Stimulated activated CD8-positive, alpha-beta memory T cell treated with anti-CD3 and anti-CD28 coated beads, Interleukin-2, amount 100 ng/mL, for 48 hours (primary cell): ENCODE results near the gene S100A2.
"Not testable (repeated sequence)": the region's sequence is repeated elsewhere in the genome, so short reads cannot be mapped to it uniquely, and the experiment has no call there.

Experiments
- DNase-seq, 2 donors: peaks; one replicate each; pipeline ENCODE4 v3.0.0-alpha.2; 2020; ENCODE audit warnings: low read depth in 2 of 2

S100A2 gene

GRCh38 chr1:153563991-153564390 lies 1.7 kb downstream of the S100A2 start:
- no peak for DNase-seq

GRCh38 chr1:153563483-153563901 lies 2.2 kb downstream of the S100A2 start:
- DNase-seq = no peak

DNA sequence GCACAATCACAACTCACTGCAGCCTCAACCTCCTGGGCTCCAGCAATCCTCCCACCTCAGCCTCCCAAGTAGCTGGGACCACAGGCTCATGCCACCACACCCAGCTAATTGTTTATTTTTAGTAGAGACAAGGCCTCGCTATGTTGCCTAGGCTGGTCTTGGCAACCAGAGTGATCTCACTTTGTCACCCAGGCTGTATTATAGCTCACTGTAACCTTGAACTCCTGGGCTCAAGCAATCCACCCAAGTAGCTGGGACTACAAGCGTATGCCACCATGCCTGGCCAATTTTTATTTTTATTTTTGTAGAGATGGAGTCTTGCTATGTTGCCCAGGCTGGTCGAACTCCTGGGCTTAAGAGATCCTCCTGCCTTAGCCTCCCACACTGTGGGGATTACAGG lies 3.6 kb downstream of the S100A2 start:
- not testable (repeated sequence) for DNase-seq

GRCh38 chr1:153561466-153561985 lies 4.1 kb downstream of the S100A2 start:
- no peak for DNase-seq

DNA sequence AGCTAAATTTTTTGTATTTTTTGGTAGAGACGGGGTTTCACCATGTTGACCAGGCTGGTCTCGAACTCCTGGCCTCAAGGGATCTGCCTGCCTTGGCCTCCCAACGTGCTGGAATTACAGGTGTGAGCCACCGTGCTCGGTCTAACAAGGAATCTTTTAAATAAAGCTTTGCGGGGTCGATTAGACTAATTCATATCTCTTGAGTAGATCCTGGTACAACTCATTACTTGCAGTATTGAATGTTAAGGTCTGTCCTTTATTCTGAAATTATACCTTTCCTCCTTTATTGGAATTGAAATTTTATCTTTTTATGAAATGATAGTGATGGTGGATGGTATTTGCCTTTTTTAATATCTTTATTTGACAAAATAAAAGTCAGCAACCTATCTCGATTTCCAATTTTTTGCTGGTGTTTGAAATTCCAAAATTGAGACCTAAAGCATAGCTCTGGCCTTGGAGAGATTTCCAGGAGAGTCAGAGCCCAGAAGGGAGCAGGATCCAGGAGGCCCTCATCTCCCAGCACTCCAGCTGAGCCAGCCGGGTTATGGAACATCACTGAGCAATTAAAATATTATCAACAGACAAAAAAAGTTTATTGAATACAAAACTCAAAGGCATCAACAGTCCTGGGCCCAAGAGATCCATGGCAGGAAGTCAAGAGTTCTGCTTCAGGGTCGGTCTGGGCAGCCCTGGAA lies 4.7 kb downstream of the S100A2 start:
- no peak for DNase-seq

DNA sequence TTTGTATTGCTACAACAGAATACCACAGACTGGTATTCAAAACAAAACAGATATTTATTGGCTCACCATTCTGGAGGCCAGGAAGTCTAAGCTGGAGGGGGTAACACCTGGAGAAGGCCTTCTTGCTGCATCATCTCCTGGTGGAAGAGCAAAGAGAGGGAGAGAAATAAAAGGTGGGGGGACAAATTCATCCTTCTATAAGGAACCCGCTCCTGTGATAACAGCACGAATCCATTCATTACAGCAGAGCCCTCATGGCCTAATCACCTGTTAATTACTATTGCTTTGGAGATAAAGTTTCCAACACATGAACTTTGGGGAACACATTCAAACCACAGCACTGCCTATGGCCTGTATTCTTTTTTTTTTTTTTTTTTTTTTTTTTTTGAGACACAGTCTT lies 5.4 kb downstream of the S100A2 start:
- DNase-seq = no peak

DNA sequence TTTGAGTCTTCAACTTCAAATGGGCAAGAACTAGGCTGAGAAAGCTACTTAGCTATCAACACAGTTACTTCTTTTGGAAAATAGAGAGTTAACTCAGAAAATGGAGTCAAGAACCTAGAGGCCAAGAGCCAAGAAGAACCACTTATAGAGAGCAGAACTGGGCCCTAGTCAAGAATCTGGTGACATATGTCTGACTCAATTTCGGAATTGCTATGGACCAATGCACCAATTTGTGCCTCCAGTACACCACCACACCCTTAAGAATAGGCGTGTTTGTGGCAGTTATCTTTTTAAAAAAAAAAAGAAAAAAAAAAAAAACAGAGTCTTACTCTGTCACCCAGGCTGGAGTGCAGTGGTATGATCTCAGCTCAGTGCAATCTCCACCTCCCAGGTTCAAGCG lies 7.8 kb downstream of the S100A2 start:
- DNase-seq = no peak

- no peak for DNase-seq
Measured at GRCh38 chr1:153556348-153556747, 9.3 kb downstream of the S100A2 start.

- DNase-seq = no peak
Measured at GRCh38 chr1:153553830-153554541, 11.7 kb downstream of the S100A2 start.

DNA sequence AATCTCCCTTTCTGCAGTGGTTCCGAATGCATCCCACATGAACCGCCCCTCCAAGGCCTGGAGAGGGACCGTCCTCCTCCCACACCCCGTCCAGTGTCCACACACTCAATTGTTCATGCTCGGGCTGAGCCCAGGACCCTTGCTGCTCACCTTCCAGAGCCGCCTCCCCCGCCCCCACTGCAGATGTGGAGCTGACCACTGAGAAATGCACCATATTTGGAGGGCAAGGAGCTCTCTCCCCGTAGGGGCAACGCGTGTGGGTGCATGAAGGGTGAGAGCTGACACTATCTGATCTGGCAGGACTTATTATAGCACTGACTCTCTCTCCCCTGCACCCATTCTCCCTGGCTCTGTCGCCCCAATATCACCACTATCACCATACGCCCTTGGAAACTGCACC lies 12.5 kb downstream of the S100A2 start:
- no peak for DNase-seq

DNA sequence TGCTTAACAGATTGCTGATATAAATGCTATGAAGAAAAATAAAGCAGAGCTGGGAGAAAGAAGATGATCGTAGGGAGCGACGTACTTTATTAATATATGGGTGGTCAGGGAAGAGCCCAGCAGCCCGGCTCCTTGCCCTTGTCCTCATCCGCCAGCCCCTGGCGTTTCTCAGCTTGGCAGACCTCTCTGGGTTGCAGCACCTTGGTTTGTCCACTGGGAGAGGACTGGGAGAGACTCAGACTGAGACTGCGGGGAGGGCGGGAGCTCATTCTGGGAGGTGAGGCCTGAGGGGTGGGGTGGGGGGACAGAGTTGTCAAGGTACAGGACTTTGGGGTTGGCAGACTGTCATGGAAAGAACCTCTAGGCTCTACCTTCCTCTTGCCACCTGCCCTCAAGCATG lies 13.3 kb downstream of the S100A2 start:
- no peak for DNase-seq

- DNase-seq = no peak
Measured at GRCh38 chr1:153550827-153551500, 14.7 kb downstream of the S100A2 start.

GRCh38 chr1:153550398-153550758 lies 15.3 kb downstream of the S100A2 start:
- DNase-seq = no peak

GRCh38 chr1:153549741-153550397 lies 15.8 kb downstream of the S100A2 start:
- no peak for DNase-seq

GRCh38 chr1:153548722-153549688 lies 16.6 kb downstream of the S100A2 start, which contains the start of gene S100A3:
Gene S100A3 (minus strand): TSS chr1:153549258. CDS start chr1:153548485, 773 bp downstream.
- DNase-seq = no peak

DNA sequence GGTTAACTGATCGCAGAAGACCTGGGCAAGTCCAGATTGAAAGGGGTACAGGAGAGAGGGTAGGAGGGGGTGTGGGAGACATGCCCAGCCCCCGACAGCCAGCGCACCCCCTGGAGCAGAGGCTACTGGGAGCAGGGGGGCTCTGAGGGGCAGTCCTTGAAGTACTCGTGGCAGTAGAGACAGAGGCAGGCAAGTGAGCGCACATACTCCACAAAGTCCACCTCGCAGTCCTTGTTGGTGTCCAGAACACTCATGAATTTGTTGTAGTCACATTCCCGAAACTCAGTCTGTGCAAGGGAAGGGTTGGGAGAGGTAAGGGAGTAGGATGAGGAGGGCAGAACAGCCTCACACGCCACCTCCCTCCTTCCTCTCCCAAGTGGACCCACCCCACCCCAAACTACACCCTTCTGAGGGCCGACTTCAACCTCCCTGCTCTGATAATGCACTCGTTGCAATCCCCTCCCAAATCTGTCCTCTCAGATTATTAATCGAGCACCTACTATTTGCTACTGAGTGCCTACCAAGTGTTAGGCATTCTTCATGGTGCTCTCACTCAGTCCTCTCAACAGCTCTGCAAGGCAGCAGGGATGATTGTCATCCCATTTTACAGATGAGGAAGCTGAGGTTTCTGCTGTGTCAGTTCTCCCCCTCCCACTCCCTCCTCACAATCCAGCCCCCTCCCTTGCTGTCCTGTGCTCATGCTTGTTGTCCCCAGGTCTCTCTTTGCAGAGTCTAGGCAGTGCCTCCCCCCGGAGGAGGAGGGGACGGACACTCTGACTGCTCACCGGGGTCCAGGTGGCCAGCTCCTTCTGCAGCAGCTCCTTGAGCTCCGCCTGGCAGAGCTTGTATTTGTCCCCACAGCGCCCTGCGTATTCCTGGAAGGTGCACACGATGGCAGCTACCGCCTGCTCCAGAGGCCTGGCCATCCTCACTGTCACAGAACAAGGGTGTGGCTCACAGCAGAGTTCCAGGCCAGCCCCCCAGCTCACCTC lies 17.8 kb downstream of the S100A2 start:
- no peak for DNase-seq

DNA sequence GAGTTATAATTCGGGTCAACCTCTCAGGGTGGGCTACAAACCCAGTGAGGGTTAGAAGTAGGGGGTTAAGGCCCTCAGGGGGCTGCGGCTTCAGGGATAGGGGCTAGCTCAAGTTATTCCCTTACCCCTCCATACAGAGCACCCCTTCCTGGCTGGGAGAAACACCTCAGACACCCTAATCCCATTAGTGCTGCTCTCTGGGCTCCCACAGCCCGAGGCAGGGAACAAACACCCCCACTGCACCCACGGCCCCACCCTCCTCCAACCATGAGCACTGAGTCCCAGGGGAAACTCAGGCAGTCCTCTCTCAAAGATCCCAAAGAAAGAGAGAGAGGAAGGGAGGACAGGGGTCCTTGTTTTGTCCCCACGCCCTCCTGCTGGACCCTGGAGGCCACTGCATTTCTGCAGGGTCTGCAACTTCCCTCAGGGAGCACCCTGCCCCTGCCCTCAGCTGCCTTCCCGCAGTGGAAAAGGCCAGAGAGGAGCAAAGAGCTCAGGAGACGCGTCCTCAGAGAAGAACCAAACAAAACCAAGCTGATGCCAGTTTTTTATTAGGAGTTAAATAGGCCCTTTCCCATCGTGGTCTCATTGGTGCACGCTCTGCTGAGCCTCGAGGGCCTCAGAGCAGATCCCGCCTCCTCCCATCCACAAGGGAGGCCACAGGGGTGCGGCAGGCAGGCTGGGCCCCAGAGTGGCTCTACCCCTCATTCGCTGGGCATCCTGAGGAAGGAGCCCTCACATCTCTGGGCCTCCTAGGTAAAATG lies 18.7 kb downstream of the S100A2 start:
- DNase-seq = no peak

GRCh38 chr1:153546371-153546770 lies 19.3 kb downstream of the S100A2 start:
- DNase-seq = no peak
